Lung (tissue), 12 donors: ENCODE results near the gene ABCA9. TPM values are rescaled to one million over a fixed set of nuclear protein-coding genes. Genes with fewer than 3 reads are reported as not detected.

ENCODE experiments used
- ATAC-seq: fragments of 200-7000 bp; cut with Tn5 transposase; one replicate; pipeline ENCODE4 v1.9.1; 2020; ENCODE audit warnings: moderate number of reproducible peaks; ENCODE audit not compliant: insufficient read depth, low FRiP score
- DNase-seq, 3 donors: peaks; one replicate each; pipeline ENCODE4 v3.0.0-alpha.2; 2013 to 2017
- H3K27ac ChIP-seq, 2 donors: one replicate each; pipeline ENCODE4 v1.5.1; 2013; ENCODE audit warnings: mild to moderate bottlenecking in 2 of 2, moderate library complexity in 2 of 2, control low read depth in 1 of 2, inconsistent platforms in 1 of 2, low read depth in 1 of 2, low read length in 1 of 2
- H3K27me3 ChIP-seq, 3 donors: one replicate each; pipeline ENCODE4 v1.5.1; 2013; ENCODE audit warnings: low read length in 2 of 3; ENCODE audit not compliant: control insufficient read depth in 3 of 3, insufficient read depth in 3 of 3
- H3K36me3 ChIP-seq, 4 donors: one replicate each; pipeline ENCODE4 v1.5.1; 2013; ENCODE audit warnings: low read length in 4 of 4, mild to moderate bottlenecking in 1 of 4, moderate library complexity in 1 of 4; ENCODE audit not compliant: control insufficient read depth in 4 of 4, insufficient read depth in 4 of 4
- H3K4me1 ChIP-seq, 5 donors: one replicate each; pipeline ENCODE4 v1.5.1; 2013; ENCODE audit warnings: low read length in 5 of 5, mild to moderate bottlenecking in 2 of 5, moderate library complexity in 1 of 5; ENCODE audit not compliant: control insufficient read depth in 5 of 5, insufficient read depth in 5 of 5
- H3K4me3 ChIP-seq: one replicate; pipeline ENCODE4 v1.5.1; 2013; ENCODE audit warnings: mild to moderate bottlenecking, control low read depth, moderate library complexity
- H3K9ac ChIP-seq, 2 donors: one replicate each; pipeline ENCODE4 v1.5.1; 2013; ENCODE audit warnings: low read length in 2 of 2, control low read depth in 1 of 2; ENCODE audit not compliant: insufficient read depth in 1 of 2
- H3K9me3 ChIP-seq, 4 donors: one replicate each; pipeline ENCODE4 v1.5.1; 2013; ENCODE audit warnings: low read length in 3 of 4, mild to moderate bottlenecking in 1 of 4, moderate library complexity in 1 of 4; ENCODE audit not compliant: control insufficient read depth in 4 of 4, insufficient read depth in 3 of 4
- WGBS, 2 donors: extraction: QIAGEN DNeasy Blood & Tissue Kit; methylation state at CpG; one replicate each; pipeline ENCODE4 v1.1.7; 2013; 5-methylcytosine and 5-hydroxymethylcytosine counted together
- polyA plus RNA-seq, 2 donors: library from polyadenylated mRNA; stranded (reverse); fragments of 200-250 nt; gene quantifications; one replicate each; pipeline ENCODE4 v1.2.1, GENCODE V29; 2013
- total RNA-seq, 2 donors: library from RNA; depleted of rRNA in 1 of 2; stranded (reverse); fragments of >200 nt in 1 of 2; gene quantifications; one replicate each; pipeline ENCODE4 v1.2.1, GENCODE V29; 2014 to 2021
- TF ChIP-seq, protein P1 (sequence below): IDR thresholded peaks from 2 replicates; pipeline ENCODE4 v1.5.1; 2012; ENCODE audit warnings: mild to moderate bottlenecking; ENCODE audit errors: control extremely low read depth, extremely low read depth
- donor health status: control.
- donor health status: control.
- donor health status: Bipolar disorder and iron deficiency.
- donor health status: healthy.
- donor health status: DM: yes; HTN: yes; CAD: no.

The ABCA9 gene
- total and polyA plus RNA-seq, 4 donors, result 0.34 to 24.7 (median 2.8) TPM

DNA sequence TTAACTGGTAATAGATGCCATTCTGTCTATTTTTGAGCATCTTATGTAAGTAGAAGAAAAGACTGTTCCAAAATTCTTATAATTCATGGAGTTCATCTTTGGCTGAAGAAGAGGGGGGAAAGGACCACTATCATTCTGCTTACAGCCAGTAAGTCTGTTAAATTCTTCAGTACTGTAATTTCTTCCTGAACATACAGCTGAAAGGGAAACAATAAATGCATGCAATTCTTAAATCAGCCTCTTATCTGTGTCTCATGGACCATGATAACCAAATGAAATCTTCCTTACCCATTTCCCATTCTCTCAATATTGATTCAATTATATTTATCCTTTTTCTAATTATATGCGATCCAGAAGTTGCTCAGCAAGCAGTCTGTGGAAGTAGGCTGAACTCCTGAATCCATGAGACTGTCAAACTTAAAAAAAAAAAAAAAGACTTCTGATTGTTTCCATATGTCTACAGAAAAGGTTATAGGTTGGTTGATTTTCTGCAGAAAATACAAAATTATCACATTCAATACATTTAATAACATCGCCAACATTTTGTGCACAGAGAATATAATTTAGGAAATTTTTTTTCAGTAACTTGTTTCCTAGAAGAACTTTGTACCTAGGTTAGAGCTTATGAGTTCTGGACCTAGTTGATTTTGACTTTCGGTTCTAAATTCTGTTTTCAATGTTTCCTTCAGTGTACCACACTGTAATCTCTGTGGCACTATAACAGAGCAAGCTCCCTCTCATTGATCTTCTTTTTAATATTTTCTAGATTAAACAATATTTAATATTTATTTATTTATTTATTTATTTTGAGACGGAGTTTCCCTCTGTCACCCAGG lies 1.2 kb upstream of the ABCA9 start:
- ATAC-seq, result no peak
- no peak overlapping the region for H3K9ac ChIP-seq

DNA sequence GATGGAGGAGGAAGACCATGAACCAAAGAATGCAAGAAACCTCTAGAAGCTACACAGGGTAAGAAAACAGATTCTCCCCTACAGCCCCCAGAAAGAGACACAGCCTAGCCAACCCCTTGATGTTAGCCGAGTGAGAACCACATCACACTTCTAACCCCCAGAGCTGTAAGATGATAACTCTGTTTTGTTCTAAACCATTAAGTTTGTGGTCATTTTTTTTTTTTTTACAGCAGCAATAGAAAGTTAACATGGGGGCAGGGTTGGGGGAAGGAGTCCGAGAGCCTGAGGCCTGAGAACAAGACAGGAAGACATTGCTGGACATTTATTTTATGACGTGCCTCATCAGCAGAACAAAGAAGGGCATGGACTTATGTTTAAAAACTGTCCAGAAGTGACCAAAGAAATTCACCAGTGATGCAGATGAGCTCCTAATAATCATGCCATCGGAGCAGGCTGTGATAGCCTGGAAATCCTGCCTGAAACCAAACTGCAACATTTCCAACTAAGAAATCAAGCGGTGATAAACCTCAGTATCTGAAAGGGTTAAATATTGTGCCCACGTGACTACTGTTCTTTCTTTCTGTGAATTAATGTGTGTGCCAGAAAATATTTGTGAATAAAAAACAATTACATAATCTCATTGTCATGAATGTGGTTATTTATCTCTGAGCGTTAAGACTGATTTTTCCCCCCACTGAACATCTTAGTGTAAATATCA lies 1.1 kb downstream of the ABCA9 start:
- Histone ChIP-seq H3K27ac (peak overlapping the region in 1 of 2 donors; percentile 61), H3K4me1 (peaks cover 0 to 12% (median 0%) of the 10 kb centered on the region in 5 donors), H3K9me3 (peaks cover 0 to 3% (median 0%) of the 10 kb centered on the region in 4 donors), H3K4me3 (no peak overlapping the region), H3K9ac (no peak overlapping the region), H3K36me3 (no peaks in the 10 kb centered on the region), H3K27me3 (no peaks in the 10 kb centered on the region)
- TF ChIP-seq, protein P1, sequence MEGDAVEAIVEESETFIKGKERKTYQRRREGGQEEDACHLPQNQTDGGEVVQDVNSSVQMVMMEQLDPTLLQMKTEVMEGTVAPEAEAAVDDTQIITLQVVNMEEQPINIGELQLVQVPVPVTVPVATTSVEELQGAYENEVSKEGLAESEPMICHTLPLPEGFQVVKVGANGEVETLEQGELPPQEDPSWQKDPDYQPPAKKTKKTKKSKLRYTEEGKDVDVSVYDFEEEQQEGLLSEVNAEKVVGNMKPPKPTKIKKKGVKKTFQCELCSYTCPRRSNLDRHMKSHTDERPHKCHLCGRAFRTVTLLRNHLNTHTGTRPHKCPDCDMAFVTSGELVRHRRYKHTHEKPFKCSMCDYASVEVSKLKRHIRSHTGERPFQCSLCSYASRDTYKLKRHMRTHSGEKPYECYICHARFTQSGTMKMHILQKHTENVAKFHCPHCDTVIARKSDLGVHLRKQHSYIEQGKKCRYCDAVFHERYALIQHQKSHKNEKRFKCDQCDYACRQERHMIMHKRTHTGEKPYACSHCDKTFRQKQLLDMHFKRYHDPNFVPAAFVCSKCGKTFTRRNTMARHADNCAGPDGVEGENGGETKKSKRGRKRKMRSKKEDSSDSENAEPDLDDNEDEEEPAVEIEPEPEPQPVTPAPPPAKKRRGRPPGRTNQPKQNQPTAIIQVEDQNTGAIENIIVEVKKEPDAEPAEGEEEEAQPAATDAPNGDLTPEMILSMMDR, result no peak
- WGBS, 2 donors, result 64 to 80% methylated on average over 7 of the region's 7 CpGs
- peak in 2 of 3 donors; percentile 20 to 36 for DNase-seq
- no peak for ATAC-seq

More for the DNA sequence above, 1.2 kb upstream of the ABCA9 start:
- Histone ChIP-seq H3K4me3 (no peak overlapping the region), H3K36me3 (peaks cover 0 to 6% (median 2%) of the 10 kb centered on the region in 4 donors), H3K27ac (no peak overlapping the region), H3K4me1 (peaks cover 0 to 12% (median 0%) of the 10 kb centered on the region in 5 donors), H3K9me3 (no peaks in the 10 kb centered on the region), H3K27me3 (no peaks in the 10 kb centered on the region)
- WGBS, 2 donors, result 91 to 97% methylated on average over 4 of the region's 4 CpGs
- DNase-seq, result peak in 1 of 3 donors; percentile 9
- TF ChIP-seq, protein P1, result no peak

GRCh38 chr17:69058165-69058564 lies 2.6 kb downstream of the ABCA9 start:
- no peak overlapping the region for H3K27ac ChIP-seq
- ATAC-seq (no peak), DNase-seq (no peak)
- no peak overlapping the region for H3K4me3 ChIP-seq
- no peaks in the 10 kb centered on the region for H3K27me3 ChIP-seq
- 91 to 96% methylated on average over 1 of the region's 1 CpG for WGBS, 2 donors
- H3K36me3 ChIP-seq, result no peaks in the 10 kb centered on the region
- TF ChIP-seq, protein P1, result no peak
- peaks cover 0 to 3% (median 0%) of the 10 kb centered on the region in 4 donors for H3K9me3 ChIP-seq
- H3K9ac ChIP-seq, result no peak overlapping the region
- peaks cover 0 to 12% (median 0%) of the 10 kb centered on the region in 5 donors for H3K4me1 ChIP-seq
